T-helper 2 cell treated with Interferon-gamma antibody and Interleukin-4, amounts not matched to agents 100 ng/mL and 5 ng/mL, for 36 hours (primary cell): ENCODE results near the gene VPREB3. TPM values are rescaled to one million over a fixed set of nuclear protein-coding genes. Genes with fewer than 3 reads are reported as not detected.

Experiments
- intact Hi-C: fragments of 100-400 bp; cut with micrococcal nuclease; formaldehyde crosslinking; loops from one replicate; pipeline ENCODE4 v1.15.1; 2023
- total RNA-seq: library from RNA; stranded (reverse); gene quantifications from 2 replicates; pipeline ENCODE4 v1.2.3, GENCODE V29; 2022

VPREB3 gene
- total RNA-seq, 1 donor from 2014 or later, result not detected

- intact Hi-C loops, result loop anchor here (2.0 kb wide), 1 partner anchor 47 kb away; the partner anchor contains the start of gene ZNF70
Observed at GRCh38 chr22:23704062-23704461, 50.2 kb downstream of the VPREB3 start.

Other genes with a start within 250 kb of the VPREB3 start
- 2.0 and 3.4 TPM in 2 replicates for gene IGLL1, start 174.1 kb downstream of the VPREB3 start, total RNA-seq
- gene DRICH1, start 122.1 kb downstream of the VPREB3 start, total RNA-seq, result 1.2 and 1.4 TPM in 2 replicates
- gene RGL4, start 63.4 kb downstream of the VPREB3 start, total RNA-seq, result 31.4 and 34.7 TPM in 2 replicates
- gene ZNF70, start 3.3 kb downstream of the VPREB3 start, total RNA-seq, result 2.5 and 3.0 TPM in 2 replicates
- 0.32 and 0.57 TPM in 2 replicates for gene C22orf15, start 8.6 kb upstream of the VPREB3 start, total RNA-seq
- 52.5 and 59.5 TPM in 2 replicates for gene CHCHD10, start 13.5 kb upstream of the VPREB3 start, total RNA-seq
- 0.45 and 0.73 TPM in 2 replicates for gene MMP11, start 18.4 kb upstream of the VPREB3 start, total RNA-seq
- 82.7 and 89.2 TPM in 2 replicates for gene SMARCB1, start 32.5 kb upstream of the VPREB3 start, total RNA-seq
- 12.5 and 15.0 TPM in 2 replicates for gene DERL3, start 84.6 kb upstream of the VPREB3 start, total RNA-seq
- 7.3 and 7.5 TPM in 2 replicates for gene SLC2A11, start 103.5 kb upstream of the VPREB3 start, total RNA-seq
- gene MIF, start 140.0 kb upstream of the VPREB3 start, total RNA-seq, result 1,011 TPM in 2 replicates
- gene GSTT2B, start 206.8 kb upstream of the VPREB3 start, total RNA-seq, result not detected in 2 replicates
- gene DDTL, start 212.5 kb upstream of the VPREB3 start, total RNA-seq, result 4.7 and 5.8 TPM in 2 replicates
- gene DDT, start 220.0 kb upstream of the VPREB3 start, total RNA-seq, result 114 and 117 TPM in 2 replicates
- gene GSTT2, start 225.7 kb upstream of the VPREB3 start, total RNA-seq, result 0.18 and 0.41 TPM in 2 replicates